ENCODE measurements around the gene CRTC1.

DNA sequence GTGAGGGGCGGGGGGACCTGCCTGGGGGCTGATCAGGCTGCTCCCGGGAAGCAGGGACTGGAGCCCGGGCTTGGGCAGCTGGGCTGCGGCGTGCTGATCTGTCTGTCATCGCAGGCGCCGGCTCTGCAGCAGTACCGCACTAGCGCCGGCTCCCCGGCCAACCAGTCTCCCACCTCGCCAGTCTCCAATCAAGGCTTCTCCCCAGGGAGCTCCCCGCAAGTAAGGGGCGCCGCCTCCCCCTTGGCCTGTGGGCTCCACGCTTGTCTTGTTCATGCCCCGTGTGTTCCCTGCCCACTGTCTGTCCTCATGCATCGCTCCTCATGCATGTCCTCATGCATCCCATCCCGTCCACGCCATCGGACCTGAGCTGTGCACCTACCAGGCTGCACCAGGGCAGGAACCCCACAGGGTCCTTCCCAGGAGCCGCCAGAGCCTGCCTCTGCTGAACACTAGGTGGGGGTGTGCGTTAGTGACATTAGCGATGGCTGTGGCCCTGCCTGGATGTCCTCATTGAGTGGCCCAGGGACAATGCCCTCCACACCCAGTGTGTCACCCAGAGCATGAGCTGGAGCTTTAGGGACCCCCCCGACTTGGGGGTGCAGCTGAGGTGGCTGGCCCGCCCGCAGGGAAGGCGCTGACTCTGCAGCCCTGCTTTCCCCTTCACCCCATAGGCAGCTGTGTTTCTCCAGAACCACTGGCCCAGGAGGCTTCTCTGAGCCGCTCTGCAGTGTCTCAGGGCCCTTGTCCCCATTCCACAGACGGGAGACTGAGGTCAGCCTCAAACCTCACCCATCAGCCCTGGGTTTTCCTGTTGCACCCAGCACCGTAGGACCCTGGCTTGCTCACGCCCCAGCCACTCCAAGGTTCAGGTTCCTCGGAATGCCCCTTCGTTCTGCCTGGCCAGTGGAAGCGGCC is 88.1 kb downstream of the CRTC1 start:
- TF ChIP-seq POLR2A (IDR thresholded peaks at IDR 0.05) = no peak
- no peak for TF ChIP-seq CTCF (IDR thresholded peaks at IDR 0.05)
